Gastrocnemius medialis (tissue), 4 donors: Measurements from ENCODE around the gene DNAH17.

Experiments
- POLR2A ChIP-seq, 2 donors: fragments of 450-650 bp; IDR thresholded peaks; one replicate each; pipeline ENCODE4 v1.6.1; 2017; ENCODE audit warnings: antibody characterized with exemption in 2 of 2, mild to moderate bottlenecking in 2 of 2, moderate library complexity in 2 of 2
- TF ChIP-seq, protein P1 (sequence below), 5 experiments: fragments of 450-650 bp in 3 of 5; fragments of 200-600 bp in 2 of 5; sonication (generic) in 2 of 5; IDR thresholded peaks in 4 of 5; conservative IDR thresholded peaks in 1 of 5; 1 replicate in 4 of 5; 2 replicates in 1 of 5; pipeline ENCODE4 v1.5.1; 2016 to 2019; ENCODE audit warnings: antibody characterized with exemption in 5 of 5, mild to moderate bottlenecking in 3 of 5, moderate library complexity in 3 of 5

DNA sequence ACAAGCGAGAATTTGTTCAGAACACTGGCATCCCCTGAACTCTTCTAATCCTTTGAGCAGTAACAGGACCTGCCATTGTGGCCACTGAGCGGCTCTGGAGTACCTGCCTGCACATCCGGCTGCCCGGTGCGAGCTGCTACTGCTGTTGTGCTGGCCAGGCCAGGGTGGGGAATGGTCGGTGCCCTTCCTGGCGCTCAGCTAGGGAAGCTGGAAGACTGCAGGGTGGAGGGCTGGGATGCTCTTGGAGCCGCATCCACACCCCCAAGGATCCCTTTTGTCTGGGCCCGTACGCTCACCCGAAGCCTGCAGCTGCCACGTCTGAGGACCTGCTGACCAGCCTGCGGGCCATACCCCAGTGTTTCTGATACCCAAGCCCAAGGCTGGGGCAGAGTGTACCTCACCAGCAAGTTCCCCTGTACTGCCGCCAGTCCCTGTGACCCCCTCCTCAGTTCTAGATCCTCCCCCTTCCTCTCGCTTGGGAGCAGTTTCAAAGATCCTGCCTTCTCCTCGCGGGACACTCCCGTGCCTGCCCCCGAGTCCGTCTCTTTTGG lies 149.1 kb downstream of the DNAH17 start:
- TF ChIP-seq, protein P1, sequence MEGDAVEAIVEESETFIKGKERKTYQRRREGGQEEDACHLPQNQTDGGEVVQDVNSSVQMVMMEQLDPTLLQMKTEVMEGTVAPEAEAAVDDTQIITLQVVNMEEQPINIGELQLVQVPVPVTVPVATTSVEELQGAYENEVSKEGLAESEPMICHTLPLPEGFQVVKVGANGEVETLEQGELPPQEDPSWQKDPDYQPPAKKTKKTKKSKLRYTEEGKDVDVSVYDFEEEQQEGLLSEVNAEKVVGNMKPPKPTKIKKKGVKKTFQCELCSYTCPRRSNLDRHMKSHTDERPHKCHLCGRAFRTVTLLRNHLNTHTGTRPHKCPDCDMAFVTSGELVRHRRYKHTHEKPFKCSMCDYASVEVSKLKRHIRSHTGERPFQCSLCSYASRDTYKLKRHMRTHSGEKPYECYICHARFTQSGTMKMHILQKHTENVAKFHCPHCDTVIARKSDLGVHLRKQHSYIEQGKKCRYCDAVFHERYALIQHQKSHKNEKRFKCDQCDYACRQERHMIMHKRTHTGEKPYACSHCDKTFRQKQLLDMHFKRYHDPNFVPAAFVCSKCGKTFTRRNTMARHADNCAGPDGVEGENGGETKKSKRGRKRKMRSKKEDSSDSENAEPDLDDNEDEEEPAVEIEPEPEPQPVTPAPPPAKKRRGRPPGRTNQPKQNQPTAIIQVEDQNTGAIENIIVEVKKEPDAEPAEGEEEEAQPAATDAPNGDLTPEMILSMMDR (IDR thresholded peaks at IDR 0.05 in 4 of 5, conservative IDR thresholded peaks at IDR 0.05 in 1 of 5): no peak
- no peak for TF ChIP-seq POLR2A (IDR thresholded peaks at IDR 0.05)
